Measurements from ENCODE around the gene SH3RF1.

DNA sequence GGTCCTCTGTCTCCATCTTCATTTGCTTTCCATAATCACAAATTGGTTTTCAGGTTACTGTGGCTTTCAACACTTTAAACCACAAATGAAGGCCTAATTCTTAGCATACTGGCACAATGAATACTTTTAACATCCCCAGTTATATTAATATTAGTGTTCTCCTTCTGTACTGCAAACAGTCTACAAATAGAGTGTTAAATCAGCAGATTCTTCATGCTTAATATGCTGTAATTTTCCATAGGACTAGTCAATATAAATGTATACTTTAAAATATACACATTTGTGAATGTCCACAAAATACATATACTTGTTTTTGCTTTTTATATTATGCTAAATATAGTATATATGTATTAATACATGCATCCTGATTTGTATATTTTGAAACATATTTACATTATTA is 72.6 kb downstream of the SH3RF1 start:
- TF ChIP-seq CTCF (conservative IDR thresholded peaks at IDR 0.05 in 1 of 2, IDR thresholded peaks at IDR 0.05 in 1 of 2; ENCODE audit: extremely low read depth in 1 of 2, insufficient read depth in 1 of 2, low read depth in 1 of 2, low read length in 2 of 2) = no peak
- no peak for TF ChIP-seq EZH2 (IDR thresholded peaks at IDR 0.05; ENCODE audit: borderline replicate concordance, low read length)
